GM12801 (cell line): ENCODE data around the gene KLHL2.

Experiments
- TF ChIP-seq, protein P1 (sequence below): IDR thresholded peaks from one replicate; pipeline ENCODE4 v1.5.1; 2011; ENCODE audit warnings: control low read depth; ENCODE audit not compliant: insufficient read length; ENCODE audit errors: extremely low read depth

Gene KLHL2

DNA sequence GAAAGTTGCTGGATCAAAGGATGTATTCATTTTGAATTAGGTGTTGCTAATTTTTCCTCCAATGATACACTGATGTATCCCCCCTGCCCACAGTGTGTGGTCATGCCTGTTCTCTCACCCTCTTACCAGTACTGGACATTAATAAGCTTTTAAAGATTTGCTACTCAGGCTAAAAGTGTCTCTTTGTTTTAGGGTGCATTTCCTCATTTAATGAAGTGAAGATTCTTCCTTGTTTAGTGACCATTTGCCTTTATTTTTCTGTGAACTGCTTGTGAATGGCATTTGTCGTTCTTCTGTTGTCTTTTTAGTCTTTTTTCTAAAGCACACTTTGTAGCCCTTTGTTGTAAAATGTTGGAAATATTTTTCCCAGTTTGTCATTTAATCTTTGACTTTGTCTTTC lies 125.1 kb downstream of the KLHL2 start:
- TF ChIP-seq, protein P1, sequence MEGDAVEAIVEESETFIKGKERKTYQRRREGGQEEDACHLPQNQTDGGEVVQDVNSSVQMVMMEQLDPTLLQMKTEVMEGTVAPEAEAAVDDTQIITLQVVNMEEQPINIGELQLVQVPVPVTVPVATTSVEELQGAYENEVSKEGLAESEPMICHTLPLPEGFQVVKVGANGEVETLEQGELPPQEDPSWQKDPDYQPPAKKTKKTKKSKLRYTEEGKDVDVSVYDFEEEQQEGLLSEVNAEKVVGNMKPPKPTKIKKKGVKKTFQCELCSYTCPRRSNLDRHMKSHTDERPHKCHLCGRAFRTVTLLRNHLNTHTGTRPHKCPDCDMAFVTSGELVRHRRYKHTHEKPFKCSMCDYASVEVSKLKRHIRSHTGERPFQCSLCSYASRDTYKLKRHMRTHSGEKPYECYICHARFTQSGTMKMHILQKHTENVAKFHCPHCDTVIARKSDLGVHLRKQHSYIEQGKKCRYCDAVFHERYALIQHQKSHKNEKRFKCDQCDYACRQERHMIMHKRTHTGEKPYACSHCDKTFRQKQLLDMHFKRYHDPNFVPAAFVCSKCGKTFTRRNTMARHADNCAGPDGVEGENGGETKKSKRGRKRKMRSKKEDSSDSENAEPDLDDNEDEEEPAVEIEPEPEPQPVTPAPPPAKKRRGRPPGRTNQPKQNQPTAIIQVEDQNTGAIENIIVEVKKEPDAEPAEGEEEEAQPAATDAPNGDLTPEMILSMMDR, result no peak

DNA sequence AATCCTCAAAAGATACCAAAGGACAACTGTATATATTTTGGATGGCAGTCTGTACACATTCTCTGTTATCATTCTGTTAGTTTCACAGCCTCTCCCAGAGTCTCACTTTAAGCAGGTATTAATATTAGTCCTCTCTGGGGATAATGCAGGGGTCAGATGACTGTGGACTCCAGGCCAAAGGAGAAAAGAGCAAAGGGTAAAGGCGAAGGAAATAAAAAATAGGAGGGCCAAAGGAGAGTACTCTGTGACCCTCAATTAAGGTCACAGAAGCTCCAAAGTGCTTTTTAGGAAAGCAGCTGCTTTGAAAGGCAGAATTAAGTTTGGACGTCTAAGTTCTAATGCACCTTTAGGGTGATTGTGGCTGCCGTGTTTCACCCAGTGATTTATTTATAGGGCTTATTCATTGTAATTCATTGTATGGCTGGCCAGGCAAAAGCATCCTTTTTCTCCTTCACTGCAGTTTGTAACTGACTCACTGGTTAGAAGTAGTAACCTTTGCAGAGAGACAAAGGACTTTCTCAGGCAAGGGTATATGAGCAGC lies 127.9 kb downstream of the KLHL2 start:
- TF ChIP-seq, protein P1, result no peak

DNA sequence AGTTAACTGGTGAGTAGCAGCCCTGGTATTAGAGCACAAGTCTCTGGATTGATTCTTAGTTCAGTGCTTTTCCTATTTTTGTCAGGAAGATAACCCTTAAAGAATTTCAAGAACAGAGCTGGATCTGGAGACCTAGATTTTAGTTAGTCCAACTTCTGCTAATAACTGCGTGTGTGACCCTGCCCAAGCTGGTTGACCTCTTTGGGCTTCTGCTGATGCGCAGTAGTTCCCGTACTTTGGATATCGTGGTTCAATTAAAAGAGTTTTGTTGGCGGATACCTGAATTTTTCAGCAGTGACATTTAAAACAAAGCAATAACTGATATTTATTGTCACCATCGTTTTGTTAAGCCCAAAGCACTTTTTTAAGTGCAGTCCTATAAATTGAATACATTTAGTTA lies 129.4 kb downstream of the KLHL2 start:
- TF ChIP-seq, protein P1, result no peak

DNA sequence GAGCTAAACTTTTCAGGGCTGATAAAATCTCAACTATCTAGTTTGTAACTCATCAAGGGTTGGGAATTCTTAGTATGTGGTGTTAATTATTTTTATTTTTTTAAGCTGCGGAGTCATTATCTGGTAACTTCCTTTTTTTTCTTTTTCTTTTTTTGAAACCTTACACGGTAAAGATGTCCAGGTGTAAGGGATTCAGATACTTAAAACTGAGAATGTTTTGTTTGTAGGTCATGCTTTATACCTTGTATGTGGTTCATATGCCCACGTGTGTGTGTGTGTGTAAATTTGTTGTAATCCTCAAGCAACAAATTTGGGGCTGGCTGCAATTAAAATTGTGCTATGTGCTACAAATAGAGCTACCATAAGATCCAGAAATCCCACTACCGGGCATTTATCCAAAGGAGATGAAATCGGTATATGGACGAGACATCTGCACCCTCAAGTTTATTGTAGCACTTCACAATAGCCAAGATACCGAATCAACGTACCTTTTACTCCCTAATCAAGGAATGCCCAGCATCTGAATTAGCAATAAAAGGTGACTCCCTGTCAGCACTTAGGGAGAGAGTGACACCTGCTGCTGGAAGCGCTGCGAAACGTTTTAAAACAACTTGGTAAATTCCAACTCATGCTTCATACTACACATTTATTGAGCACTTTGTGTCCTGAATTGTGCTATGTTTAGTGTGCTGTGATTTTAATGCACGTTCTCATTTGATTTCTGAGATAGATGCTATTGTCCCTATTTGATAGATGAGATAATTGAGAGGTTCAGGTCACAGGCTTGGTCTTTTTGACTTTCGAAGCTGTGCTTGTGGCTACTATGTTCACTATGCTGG lies 136.2 kb downstream of the KLHL2 start:
- TF ChIP-seq, protein P1, result no peak

DNA sequence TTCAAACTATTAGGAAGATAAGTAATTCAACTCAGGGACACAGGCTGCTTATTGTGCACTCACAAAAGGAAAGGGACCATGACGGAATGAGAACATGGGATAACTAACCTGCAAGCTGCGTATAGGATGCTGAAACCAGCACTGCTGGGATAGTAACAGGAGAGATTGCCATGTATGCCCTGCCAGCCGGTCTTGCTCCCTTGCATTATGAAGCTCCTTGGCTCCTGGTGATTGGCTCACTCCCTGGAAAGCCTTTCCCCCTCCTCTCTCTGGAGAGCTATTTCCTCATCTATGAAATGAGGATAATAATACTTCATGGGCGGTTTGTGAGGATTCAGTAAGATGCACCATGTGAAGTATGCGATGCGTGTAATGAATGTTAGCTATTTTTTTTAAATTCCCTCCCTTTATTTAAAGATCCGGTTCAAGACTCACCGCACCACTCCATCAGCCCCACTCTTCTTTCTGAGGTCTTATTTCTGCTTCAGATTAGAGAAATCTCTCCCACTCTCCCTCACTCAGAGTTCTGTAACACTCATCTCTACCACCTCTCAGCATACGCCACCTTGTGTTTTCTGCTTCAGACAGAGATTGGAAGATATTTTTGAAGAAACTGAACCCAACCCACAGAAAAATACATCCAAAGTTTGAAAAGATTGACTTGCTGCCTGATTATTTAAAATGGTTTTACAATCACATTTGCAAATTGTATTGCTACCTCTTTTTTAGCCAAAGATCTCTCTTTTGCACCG lies 138.5 kb downstream of the KLHL2 start:
- TF ChIP-seq, protein P1, result no peak

DNA sequence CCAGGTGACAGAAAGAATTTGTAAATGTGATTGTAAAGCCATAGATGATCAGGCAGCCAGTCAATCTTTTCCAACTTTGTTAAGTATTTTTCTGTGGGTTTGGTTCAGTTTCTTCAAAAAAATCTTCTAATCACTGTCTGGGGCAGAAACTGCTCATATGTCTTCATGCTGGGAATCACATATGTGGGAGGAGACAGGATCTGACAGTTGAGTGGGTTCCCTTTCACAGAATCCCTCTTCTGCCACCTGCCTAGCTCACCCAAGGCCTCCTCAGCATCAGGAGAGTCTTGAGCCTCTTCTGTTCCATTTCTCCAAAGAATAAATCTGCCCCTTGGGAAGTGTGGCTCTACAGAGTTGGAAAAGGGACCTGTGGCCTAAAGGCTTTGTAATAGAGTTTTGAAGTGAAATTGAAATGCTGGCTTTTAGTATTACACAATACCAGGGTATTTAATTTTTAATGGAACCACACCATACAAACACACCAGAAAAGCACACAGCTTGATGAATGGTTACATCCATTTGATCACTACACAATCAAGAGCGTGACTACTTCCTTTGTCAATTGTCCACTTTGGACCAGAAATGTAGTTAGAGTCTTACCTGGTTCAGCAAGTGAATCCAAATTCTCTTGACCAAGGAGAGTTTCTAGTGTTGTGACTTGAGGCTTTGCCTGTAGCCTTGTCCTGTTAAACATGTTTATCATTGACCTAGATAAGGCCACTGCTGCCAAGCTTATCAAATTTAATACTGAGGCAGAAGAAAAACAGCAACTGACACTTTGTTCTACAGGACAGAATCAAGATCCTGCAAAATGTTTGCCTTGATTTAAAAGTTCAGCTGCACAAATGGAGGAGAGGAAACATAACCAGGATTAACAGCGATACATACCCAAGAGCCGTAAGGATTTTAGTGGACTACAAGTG lies 140.5 kb downstream of the KLHL2 start:
- TF ChIP-seq, protein P1, result no peak
